ENCODE data around the gene SBF1.
A peak's percentile ranks its signal among the peaks of the same experiment; 100 is the strongest.

The SBF1 gene

DNA sequence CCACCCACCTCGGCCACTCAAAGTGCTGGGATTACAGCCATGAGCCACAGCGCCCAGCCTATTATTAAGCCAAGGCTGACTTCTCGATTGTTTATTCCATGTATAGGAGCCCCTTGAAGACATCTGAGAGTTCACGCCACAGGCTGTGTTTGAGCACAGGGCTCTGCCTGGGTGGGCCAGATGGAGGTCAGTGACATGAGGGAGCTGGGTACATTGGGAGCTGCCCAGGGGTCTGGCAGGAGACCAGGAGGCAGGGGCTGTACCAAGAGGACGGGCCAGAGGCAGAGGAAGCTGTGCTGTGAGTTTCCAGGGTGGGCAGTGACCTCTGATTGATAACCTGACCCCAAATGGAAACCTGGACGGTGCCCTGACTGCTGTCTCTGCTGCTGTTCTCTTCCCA is 27.3 kb upstream of the SBF1 start:
- Mint-ChIP-seq H3K4me1 (ENCODE audit: low read depth) (peaks cover 6% of the 10 kb centered on the region), H3K4me3 (no peak overlapping the region), H3K9me3 (no peaks in the 10 kb centered on the region), H3K27me3 (ENCODE audit: low read depth) (peaks cover 4% of the 10 kb centered on the region), H3K36me3 (ENCODE audit: low read depth) (no peaks in the 10 kb centered on the region), H3K27ac (no peak overlapping the region)

DNA sequence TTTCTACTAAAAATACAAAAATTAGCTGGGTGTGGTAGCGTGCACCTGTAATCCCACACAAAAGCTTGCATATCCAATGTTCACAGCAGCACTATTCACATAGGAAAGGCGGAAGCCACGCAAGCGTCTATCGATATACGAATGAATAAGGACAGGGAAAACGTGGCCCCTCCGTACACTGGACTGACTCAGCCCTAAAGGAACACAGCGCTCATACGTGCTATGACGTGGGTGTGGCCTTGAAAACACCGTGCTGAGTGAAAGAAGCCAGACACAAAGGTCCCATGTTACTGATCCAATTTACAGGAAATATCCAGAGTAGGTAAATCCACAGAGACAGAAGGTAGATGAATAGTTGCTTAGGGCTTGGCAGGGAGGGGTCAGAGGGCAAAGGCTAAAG is 25.6 kb upstream of the SBF1 start:
- H3K4me1 Mint-ChIP-seq (ENCODE audit: low read depth), result peaks cover 6% of the 10 kb centered on the region
- H3K4me3 Mint-ChIP-seq, result no peak overlapping the region
- H3K27ac Mint-ChIP-seq, result no peak overlapping the region
- H3K9me3 Mint-ChIP-seq, result no peaks in the 10 kb centered on the region
- H3K36me3 Mint-ChIP-seq (ENCODE audit: low read depth), result no peaks in the 10 kb centered on the region
- peaks cover 4% of the 10 kb centered on the region for H3K27me3 Mint-ChIP-seq (ENCODE audit: low read depth)

DNA sequence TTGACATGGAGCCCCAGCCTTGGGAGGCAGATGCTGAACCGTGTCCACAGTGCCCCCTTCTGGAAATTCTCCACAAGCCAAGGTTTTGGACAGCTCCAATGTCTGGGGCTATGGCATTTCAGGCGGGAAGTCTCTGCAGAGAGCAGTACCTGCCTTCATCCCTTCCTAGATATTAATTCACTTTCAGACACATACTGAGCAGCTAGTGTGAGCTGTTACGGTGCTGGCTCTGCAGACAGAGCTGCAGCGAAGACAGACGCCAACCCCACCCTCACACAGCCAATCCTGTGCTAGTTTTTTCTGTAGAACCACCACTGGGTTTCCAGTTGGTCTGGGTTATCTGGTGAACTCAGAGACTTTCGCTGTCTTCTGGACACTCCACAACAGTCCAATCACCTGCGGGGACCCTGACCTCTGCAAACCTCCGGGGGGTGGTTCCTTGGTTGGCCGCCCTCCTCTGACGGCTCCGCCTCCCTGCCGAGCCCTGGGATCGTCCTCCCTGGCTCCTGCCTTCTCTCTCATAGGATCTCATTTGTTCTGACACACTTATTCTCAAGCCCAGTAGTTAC is 23.6 kb upstream of the SBF1 start:
- Mint-ChIP-seq H3K36me3 (ENCODE audit: low read depth) (no peaks in the 10 kb centered on the region), H3K9me3 (no peaks in the 10 kb centered on the region), H3K27ac (no peak overlapping the region), H3K4me1 (ENCODE audit: low read depth) (peaks cover 6% of the 10 kb centered on the region), H3K27me3 (ENCODE audit: low read depth) (peaks cover 4% of the 10 kb centered on the region), H3K4me3 (no peak overlapping the region)

DNA sequence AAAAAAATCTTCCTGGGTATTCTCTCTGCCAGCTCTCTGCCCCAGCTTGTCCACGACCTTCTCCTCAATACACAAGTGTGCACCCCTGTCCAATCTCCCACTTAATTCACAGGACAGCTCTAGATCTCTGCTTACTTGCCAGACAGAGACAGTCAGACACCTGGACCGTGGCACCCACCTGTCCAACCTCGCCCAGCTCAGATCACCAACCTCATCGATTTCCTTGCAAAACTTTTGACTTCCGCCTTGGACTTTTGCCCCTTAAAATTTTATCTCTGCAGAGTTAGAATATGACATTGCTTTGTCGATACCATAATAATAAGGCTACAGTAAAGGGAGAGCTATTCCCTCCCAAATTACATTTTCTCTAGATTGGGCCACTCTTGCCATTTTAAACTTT is 22.3 kb upstream of the SBF1 start:
- Mint-ChIP-seq H3K36me3 (ENCODE audit: low read depth) (no peaks in the 10 kb centered on the region), H3K9me3 (no peaks in the 10 kb centered on the region), H3K27me3 (ENCODE audit: low read depth) (peaks cover 4% of the 10 kb centered on the region), H3K27ac (no peak overlapping the region), H3K4me1 (ENCODE audit: low read depth) (peaks cover 6% of the 10 kb centered on the region), H3K4me3 (no peak overlapping the region)

DNA sequence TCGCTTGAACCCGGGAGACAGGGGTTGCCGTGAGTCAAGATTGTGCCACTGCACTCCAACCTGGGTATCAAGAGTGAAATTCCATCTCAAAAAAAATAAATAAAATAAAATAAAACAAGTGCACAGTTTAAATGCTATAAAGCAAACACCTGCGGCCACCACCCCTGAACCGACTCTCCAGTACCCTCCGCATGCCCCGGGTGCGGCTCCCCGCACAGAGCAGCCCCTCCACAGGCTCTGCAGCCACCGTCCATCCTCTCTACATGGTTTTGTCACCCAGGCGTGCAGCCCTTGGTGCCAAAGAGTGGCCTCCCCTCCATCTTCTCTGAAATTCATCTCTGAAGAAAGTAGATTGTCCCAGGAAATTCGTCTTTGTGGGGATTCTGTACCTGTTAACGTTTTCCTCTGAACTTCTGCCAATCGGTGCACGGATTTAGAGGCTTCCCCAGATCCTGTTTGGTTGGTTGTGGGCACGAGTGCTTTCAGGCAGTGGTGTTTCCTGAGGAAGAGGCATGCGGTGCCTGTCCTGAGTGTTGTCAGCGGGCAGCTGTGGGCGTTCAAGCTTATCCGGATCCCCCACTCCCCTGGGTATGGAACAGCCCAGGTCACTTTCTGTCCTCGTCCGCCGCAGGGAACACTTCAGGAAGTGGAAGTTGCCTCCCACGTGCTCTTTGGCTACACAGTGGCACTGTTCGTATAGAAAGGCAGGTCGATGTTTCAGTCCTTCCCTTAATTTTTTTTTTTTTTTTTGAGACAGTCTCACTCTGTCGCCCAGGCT is 15.9 kb upstream of the SBF1 start:
- Mint-ChIP-seq H3K4me3 (peak overlapping the region; percentile 34), H3K9me3 (no peaks in the 10 kb centered on the region), H3K27ac (peak overlapping the region; percentile 45), H3K4me1 (ENCODE audit: low read depth) (peaks cover 7% of the 10 kb centered on the region), H3K27me3 (ENCODE audit: low read depth) (no peaks in the 10 kb centered on the region), H3K36me3 (ENCODE audit: low read depth) (no peaks in the 10 kb centered on the region)

DNA sequence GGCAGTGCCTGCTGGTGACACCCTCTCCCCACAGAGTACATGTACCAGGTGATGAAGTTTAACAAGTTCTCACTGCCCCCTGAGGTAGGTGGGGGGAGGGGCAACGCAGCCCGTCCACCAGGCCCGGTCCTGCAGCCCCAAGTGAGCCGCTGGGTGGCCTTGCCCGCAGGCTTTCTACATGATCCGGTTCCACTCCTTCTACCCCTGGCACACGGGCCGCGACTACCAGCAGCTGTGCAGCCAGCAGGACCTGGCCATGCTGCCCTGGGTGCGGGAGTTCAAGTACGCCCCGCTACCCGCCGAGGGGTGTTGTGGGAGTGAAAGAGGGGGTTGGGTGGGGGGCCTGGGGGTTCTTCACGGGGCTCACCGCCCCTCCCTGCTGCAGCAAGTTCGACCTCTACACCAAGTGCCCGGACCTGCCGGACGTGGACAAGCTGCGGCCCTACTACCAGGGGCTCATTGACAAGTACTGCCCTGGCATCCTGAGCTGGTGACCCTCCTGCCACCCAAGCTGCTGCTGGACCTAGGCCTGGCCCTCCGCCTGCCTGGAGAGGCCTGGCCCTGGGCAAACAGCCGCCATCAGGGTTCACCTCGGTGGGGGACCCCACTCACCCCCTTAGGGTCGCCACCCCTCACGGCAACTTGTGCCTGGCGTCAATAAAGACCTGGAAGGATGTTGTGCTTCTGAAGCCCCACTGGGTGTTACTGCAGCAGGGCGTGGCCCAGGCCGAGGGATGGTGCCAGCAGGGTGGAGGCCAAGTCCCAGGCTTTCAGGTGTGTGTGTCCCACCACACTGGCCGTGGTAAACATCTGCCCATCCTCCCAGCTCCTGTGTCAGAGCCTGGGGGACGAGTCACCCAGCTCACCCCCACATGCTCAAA is 14.8 kb upstream of the SBF1 start:
- Mint-ChIP-seq H3K27ac (no peak overlapping the region), H3K9me3 (no peaks in the 10 kb centered on the region), H3K27me3 (ENCODE audit: low read depth) (no peaks in the 10 kb centered on the region), H3K36me3 (ENCODE audit: low read depth) (no peaks in the 10 kb centered on the region), H3K4me1 (ENCODE audit: low read depth) (peaks cover 10% of the 10 kb centered on the region), H3K4me3 (no peak overlapping the region)

DNA sequence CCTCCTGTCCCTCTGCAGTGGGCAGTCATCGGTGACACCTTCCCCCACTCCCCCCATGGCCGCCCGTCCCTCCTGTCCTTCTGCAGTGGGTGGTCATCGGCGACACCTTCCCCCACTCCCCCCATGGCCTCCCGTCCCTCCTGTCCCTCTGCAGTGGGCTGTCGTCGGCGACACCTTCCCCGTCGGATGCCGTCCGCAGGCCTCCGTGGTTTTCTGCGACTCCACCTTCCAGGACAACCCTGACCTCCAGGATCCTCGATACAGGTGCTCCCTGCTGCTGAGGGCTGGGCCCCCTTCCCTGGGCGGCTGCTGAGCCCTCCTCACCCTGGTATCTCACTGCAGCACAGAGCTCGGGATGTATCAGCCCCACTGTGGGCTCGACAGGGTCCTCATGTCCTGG is 14.1 kb upstream of the SBF1 start:
- Mint-ChIP-seq H3K9me3 (no peaks in the 10 kb centered on the region), H3K4me1 (ENCODE audit: low read depth) (peaks cover 10% of the 10 kb centered on the region), H3K36me3 (ENCODE audit: low read depth) (no peaks in the 10 kb centered on the region), H3K27me3 (ENCODE audit: low read depth) (no peaks in the 10 kb centered on the region), H3K27ac (no peak overlapping the region), H3K4me3 (no peak overlapping the region)

DNA sequence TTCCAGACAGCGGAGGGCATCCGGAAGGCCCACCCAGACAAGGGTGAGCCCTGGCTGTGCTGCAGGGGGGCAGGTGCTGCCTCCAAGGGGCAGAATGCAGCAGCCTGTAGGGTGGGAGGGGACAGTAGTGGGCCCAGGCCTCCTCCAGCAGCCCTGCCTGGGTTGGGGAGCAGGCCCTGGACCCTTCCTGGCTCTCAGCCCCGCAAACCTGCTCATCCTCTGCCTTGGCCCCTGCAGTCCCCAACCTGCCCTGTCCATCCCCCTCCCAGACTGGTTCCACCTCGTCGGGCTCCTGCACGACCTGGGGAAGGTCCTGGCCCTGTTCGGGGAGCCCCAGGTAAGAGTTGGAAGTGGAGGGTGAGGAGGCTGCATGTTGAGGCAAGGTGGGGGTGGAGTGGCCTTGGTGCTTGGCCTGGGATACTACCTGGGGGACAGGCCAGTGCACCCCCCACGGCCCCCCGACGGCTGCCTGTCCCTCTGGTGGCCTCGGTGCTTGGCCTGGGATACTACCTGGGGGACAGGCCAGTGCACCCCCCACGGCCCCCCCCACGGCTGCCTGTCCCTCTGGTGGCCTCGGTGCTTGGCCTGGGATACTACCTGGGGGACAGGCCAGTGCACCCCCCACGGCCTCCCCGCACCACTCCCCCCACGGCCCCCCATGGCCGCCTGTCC is 13.3 kb upstream of the SBF1 start:
- H3K4me1 Mint-ChIP-seq (ENCODE audit: low read depth), result peaks cover 10% of the 10 kb centered on the region
- no peaks in the 10 kb centered on the region for H3K36me3 Mint-ChIP-seq (ENCODE audit: low read depth)
- H3K27me3 Mint-ChIP-seq (ENCODE audit: low read depth), result no peaks in the 10 kb centered on the region
- H3K27ac Mint-ChIP-seq, result no peak overlapping the region
- no peaks in the 10 kb centered on the region for H3K9me3 Mint-ChIP-seq
- H3K4me3 Mint-ChIP-seq, result no peak overlapping the region

DNA sequence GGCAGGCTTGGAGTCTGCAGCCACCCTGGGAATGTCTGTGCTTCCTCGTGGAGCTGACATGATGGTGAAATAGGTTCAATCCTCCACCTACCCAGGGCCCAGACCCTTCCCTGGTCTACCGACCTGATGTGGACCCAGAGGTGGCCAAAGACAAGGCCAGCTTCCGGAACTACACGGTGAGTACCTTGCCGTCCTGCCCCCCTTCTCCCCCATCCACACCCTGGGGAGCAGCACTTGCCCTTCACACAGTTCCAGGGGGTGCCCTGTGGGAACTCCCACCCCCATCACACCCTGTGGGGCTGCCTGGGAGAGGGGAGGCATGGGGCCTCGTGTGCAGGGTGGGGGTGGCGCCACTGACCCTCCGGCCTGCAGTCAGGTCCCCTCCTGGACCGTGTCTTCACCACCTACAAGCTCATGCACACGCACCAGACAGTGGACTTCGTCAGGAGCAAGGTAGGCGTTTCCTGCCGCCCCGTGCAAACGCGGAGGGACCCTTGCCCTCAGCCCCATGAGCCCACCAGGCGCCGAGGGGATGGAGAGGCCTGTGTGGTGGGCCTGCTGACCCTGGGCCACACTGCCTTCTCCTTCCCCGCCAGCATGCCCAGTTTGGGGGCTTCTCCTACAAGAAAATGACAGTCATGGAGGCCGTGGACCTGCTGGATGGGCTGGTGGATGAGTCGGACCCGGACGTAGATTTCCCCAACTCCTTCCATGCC is 12.6 kb upstream of the SBF1 start:
- Mint-ChIP-seq H3K4me1 (ENCODE audit: low read depth) (peaks cover 10% of the 10 kb centered on the region), H3K36me3 (ENCODE audit: low read depth) (no peaks in the 10 kb centered on the region), H3K4me3 (no peak overlapping the region), H3K27me3 (ENCODE audit: low read depth) (no peaks in the 10 kb centered on the region), H3K9me3 (no peaks in the 10 kb centered on the region), H3K27ac (no peak overlapping the region)

DNA sequence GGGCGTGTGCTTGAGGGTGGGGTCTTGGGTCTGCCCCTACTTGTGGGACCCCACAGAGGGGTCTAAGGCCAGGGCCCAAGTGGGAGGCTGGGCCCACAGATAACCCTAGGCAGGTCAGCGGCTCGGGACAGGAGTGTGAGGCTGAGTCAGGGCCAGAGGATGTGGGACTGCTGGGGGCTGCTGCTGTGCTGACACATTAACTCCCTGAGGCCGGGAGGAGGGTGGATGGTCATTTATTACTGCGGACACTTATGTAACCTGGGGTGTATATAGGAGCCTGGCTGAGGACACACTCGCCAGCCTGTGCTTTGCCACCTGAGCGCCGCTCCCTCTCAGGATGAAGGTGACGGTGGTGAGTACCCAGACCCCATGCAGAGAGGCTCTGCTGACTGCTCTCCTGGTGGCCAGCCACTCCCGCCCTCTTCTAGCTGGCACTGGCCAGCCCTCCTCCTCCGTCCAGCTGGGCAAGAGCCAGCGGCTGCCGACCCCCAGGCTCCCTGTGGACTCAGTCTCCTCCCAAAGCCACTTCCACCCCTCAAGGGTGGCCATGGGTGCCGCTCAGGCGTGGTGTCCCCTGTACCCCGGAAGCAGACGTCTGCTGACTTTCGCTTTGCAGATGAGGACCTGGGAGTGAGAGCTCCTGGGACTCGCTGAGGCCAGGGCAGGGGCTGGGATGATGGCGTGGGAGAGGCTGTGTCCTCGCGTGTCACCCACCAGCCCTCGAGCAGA is 11.9 kb upstream of the SBF1 start, which contains the start of gene MIOX:
Gene MIOX (plus strand): TSS at position 299 of the 729 bp plus-strand sequence. CDS start 39 bp downstream, at position 338.
- peaks cover 10% of the 10 kb centered on the region for H3K4me1 Mint-ChIP-seq (ENCODE audit: low read depth)
- H3K9me3 Mint-ChIP-seq, result no peaks in the 10 kb centered on the region
- H3K4me3 Mint-ChIP-seq, result peak within 1 kb of the TSS; percentile 16
- no peaks in the 10 kb centered on the region for H3K36me3 Mint-ChIP-seq (ENCODE audit: low read depth)
- no peaks in the 10 kb centered on the region for H3K27me3 Mint-ChIP-seq (ENCODE audit: low read depth)
- H3K27ac Mint-ChIP-seq, result no peak within 1 kb of the TSS

DNA sequence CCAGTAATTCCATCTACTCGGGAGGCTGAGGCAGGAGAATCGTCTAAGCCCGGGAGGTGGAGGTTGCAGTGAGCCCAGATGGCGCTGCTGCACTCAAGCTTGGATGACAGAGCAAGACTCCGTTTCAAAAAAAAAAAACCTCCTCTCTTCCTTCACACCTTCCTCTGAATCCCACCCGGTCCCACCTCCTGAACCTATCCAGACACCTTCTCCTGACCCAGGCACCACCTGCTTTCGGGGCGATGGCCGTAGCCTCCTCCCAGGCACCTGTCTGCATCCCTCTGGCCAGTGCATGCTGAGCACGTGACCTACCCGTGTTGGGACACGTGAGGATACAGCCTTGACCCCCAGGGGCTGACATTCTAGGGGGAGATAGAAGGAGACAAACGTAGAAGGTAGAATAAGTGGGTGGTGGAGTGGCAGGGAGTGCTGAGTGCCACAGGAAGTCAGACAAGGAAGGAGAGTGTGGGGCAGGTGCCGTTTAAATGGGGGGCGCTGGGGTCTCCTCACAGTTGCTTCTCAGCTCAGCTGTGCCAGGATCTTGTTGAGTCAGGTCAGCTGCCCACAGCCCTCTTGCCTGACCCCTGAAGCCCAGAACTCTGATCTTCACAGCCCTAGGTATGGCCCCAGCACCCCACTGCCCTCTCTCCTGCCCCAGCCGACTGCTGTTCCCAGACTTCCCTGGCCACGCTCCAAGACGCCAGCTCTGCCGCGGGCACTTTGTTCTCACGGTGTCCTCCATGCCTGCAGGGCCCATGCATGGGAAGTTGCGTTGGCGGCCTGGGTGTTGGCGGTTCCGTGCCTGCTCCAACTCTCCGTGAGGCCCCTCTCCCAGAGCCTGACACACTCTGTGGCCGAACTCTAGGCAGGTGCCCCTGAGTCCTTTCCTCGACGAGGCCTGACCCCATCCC is 10.6 kb upstream of the SBF1 start:
- Mint-ChIP-seq H3K9me3 (no peaks in the 10 kb centered on the region), H3K36me3 (ENCODE audit: low read depth) (no peaks in the 10 kb centered on the region), H3K27me3 (ENCODE audit: low read depth) (no peaks in the 10 kb centered on the region), H3K4me3 (no peak overlapping the region), H3K4me1 (ENCODE audit: low read depth) (peaks cover 4% of the 10 kb centered on the region), H3K27ac (no peak overlapping the region)

DNA sequence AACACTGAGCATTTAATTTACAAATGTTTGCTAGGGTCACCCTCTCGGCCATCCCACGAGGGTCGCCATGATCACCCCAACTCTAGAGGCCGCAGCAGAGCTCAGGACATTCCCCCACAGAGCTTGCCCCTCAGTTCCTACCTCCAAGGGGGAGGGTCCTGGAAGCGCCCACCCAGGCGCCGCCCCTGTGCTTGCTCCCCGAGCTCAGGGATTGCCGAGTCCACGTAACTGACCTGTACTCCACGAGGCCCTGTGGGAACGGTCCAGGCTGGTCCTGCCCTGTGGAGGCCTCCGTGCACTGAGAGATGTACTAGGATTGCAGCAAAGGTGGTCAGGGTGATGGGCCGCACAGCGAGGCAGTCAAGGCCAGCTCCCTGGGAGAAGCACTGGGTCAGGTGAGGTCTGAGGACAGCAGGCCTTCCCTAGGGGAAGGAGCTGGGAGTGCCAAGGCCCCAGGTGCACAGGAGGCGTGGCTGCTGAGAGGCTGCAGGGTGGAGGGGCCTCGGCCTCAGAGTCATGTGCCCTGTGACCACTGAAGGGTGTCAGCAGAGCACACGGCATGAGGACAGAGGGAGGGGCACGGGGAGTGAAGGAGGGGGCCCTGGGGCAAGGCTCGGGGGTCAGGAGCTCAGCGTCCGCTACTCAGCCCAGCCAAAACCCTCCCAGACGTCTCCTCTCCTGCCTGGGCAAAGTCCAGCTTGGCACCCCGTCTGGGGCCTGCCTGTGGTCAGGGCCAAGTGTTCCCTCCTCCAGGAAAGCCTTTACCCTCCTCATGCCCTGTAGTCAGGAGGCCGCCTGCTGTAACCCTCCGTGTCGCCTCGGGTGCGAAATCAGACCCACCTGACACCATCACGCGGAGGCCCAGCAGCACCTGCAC is 9.4 kb upstream of the SBF1 start:
- Mint-ChIP-seq H3K4me3 (no peak overlapping the region), H3K36me3 (ENCODE audit: low read depth) (no peaks in the 10 kb centered on the region), H3K9me3 (no peaks in the 10 kb centered on the region), H3K4me1 (ENCODE audit: low read depth) (peaks cover 7% of the 10 kb centered on the region), H3K27ac (no peak overlapping the region), H3K27me3 (ENCODE audit: low read depth) (peaks cover 11% of the 10 kb centered on the region)
